HCT116 (cell line): ENCODE measurements around the gene IMPACT.

Experiments used
- ATF3 ChIP-seq: IDR thresholded peaks from 2 replicates; pipeline ENCODE4 v1.6.1; 2012
- CEBPB ChIP-seq: IDR thresholded peaks from 2 replicates; pipeline ENCODE4 v1.6.1; 2012; ENCODE audit warnings: low read depth
- EGR1 ChIP-seq: IDR thresholded peaks from 2 replicates; pipeline ENCODE4 v1.6.1; 2012; ENCODE audit warnings: low read depth
- ELF1 ChIP-seq: IDR thresholded peaks from 2 replicates; pipeline ENCODE4 v1.6.1; 2012; ENCODE audit warnings: low read depth, borderline replicate concordance
- EZH2 ChIP-seq: fragments of 200-600 bp; sonication (generic); IDR thresholded peaks from 2 replicates; pipeline ENCODE4 v1.6.1; 2017; ENCODE audit warnings: antibody characterized with exemption, mixed run types
- FOSL1 ChIP-seq: IDR thresholded peaks from 2 replicates; pipeline ENCODE4 v1.6.1; 2012; ENCODE audit warnings: low read depth
- JUND ChIP-seq: IDR thresholded peaks from 2 replicates; pipeline ENCODE4 v1.6.1; 2012
- POLR2A ChIP-seq: IDR thresholded peaks from 2 replicates; pipeline ENCODE4 v1.7.0; 2011; ENCODE audit warnings: borderline replicate concordance; ENCODE audit not compliant: insufficient read depth, insufficient read length; ENCODE audit errors: extremely low read depth
- YY1 ChIP-seq: IDR thresholded peaks from 2 replicates; pipeline ENCODE4 v1.6.1; 2011; ENCODE audit warnings: low read length, low read depth, moderate library complexity, mild to moderate bottlenecking; ENCODE audit not compliant: insufficient replicate concordance; ENCODE audit errors: extremely low read depth
- ZNF274 ChIP-seq: fragments of 200-500 bp; sonication (Bioruptor generic); IDR thresholded peaks from 2 replicates; pipeline ENCODE4 v1.6.1; 2014; ENCODE audit warnings: mild to moderate bottlenecking, low read depth, low read length, inconsistent platforms
- TF ChIP-seq, protein P1 (sequence below), 3 experiments: fragments of 200-600 bp in 1 of 3; sonication (generic) in 1 of 3; IDR thresholded peaks in 2 of 3; conservative IDR thresholded peaks in 1 of 3; 2 replicates each; pipeline ENCODE4 v1.5.1; 2012 to 2017; ENCODE audit warnings: low read depth in 2 of 3, low read length in 2 of 3, antibody characterized with exemption in 1 of 3, borderline replicate concordance in 1 of 3, control low read depth in 1 of 3, mild to moderate bottlenecking in 1 of 3, mixed read lengths in 1 of 3, mixed run types in 1 of 3, moderate library complexity in 1 of 3; ENCODE audit not compliant: insufficient read depth in 1 of 3

DNA sequence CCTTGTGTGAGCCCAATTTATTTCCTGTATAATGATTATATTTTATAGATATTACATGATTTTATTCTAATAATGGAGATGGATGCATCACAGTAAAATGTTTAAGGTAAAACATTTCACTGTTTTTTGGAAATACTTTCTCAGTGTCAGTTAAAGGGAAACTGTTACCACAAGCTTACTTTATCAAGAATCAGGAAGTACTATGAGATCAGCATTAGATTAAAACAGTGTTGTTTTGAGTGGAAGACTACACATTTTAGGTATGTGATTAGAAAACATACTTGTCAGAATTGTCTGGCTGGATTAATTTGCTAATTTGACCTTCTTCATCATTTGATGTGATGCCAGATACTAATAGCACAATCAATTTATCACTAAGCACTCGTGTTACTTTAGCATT, 33.9 kb downstream of the IMPACT start, which contains the start of gene HRH4:
- TF ChIP-seq EZH2, result no peak
- TF ChIP-seq, protein P1, sequence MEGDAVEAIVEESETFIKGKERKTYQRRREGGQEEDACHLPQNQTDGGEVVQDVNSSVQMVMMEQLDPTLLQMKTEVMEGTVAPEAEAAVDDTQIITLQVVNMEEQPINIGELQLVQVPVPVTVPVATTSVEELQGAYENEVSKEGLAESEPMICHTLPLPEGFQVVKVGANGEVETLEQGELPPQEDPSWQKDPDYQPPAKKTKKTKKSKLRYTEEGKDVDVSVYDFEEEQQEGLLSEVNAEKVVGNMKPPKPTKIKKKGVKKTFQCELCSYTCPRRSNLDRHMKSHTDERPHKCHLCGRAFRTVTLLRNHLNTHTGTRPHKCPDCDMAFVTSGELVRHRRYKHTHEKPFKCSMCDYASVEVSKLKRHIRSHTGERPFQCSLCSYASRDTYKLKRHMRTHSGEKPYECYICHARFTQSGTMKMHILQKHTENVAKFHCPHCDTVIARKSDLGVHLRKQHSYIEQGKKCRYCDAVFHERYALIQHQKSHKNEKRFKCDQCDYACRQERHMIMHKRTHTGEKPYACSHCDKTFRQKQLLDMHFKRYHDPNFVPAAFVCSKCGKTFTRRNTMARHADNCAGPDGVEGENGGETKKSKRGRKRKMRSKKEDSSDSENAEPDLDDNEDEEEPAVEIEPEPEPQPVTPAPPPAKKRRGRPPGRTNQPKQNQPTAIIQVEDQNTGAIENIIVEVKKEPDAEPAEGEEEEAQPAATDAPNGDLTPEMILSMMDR (IDR thresholded peaks at IDR 0.05 in 2 of 3, conservative IDR thresholded peaks at IDR 0.05 in 1 of 3; ENCODE audit: borderline replicate concordance in 1 of 3, insufficient read depth in 1 of 3, low read depth in 2 of 3, low read length in 2 of 3), result no peak
- TF ChIP-seq POLR2A, result no peak
- no peak for TF ChIP-seq ATF3
- no peak for TF ChIP-seq CEBPB
- TF ChIP-seq JUND, result no peak
- no peak for TF ChIP-seq YY1
- no peak for TF ChIP-seq ZNF274
- no peak for TF ChIP-seq ELF1
- no peak for TF ChIP-seq FOSL1
- TF ChIP-seq EGR1, result no peak
